Endometrial microvascular endothelial cells (primary cell): ENCODE measurements around the gene HOXD3. TPM values are rescaled to one million over a fixed set of nuclear protein-coding genes. Genes with fewer than 3 reads are reported as not detected.

Source experiments
- in situ Hi-C: cut with HindIII; loops from 2 replicates; pipeline ENCODE4 v1.10.0; 2017; ENCODE audit warnings: low sequenced_read_pairs, low pct_unique_long_range_greater_than_20kb; ENCODE audit errors: inconsistent ontology term
- total RNA-seq: library from RNA; depleted of rRNA; stranded (reverse); fragments of >200 nt; gene quantifications from one replicate; pipeline ENCODE4 v1.2.3, GENCODE V29; 2015; ENCODE audit errors: inconsistent ontology term

Gene HOXD3
- total RNA-seq, 1 donor from 2014 or later, result 21.4 TPM

GRCh38 chr2:176130147-176130956 is 26.8 kb upstream of the HOXD3 start:
- in situ Hi-C loops, result no loop called here

GRCh38 chr2:176130957-176131847 is 25.9 kb upstream of the HOXD3 start:
- in situ Hi-C loops, result no loop called here

GRCh38 chr2:176131848-176132158 is 25.3 kb upstream of the HOXD3 start:
- in situ Hi-C loops, result no loop called here

- in situ Hi-C loops, result no loop called here
These were observed 24.6 kb upstream of the HOXD3 start for GRCh38 chr2:176132205-176133171.

- in situ Hi-C loops, result no loop called here
These were observed 23.7 kb upstream of the HOXD3 start for GRCh38 chr2:176133389-176133788.

- in situ Hi-C loops, result no loop called here
These were observed 23.1 kb upstream of the HOXD3 start for GRCh38 chr2:176134035-176134434.

GRCh38 chr2:176135035-176135440 is 22.1 kb upstream of the HOXD3 start:
- in situ Hi-C loops, result no loop called here

GRCh38 chr2:176136374-176137251 is 20.5 kb upstream of the HOXD3 start:
- in situ Hi-C loops, result no loop called here

GRCh38 chr2:176137252-176137580 is 19.9 kb upstream of the HOXD3 start:
- in situ Hi-C loops, result no loop called here

GRCh38 chr2:176137906-176138305 is 19.2 kb upstream of the HOXD3 start:
- in situ Hi-C loops, result no loop called here

GRCh38 chr2:176138526-176138922 is 18.6 kb upstream of the HOXD3 start:
- in situ Hi-C loops, result no loop called here

- in situ Hi-C loops, result no loop called here
These were observed 18.0 kb upstream of the HOXD3 start for GRCh38 chr2:176138923-176139660.

- in situ Hi-C loops, result no loop called here
These were observed 17.2 kb upstream of the HOXD3 start for GRCh38 chr2:176139661-176140512.

- in situ Hi-C loops, result no loop called here
These were observed 16.4 kb upstream of the HOXD3 start for GRCh38 chr2:176140513-176141317.

GRCh38 chr2:176142281-176142680 is 14.8 kb upstream of the HOXD3 start:
- in situ Hi-C loops, result no loop called here
